ENCODE measurements around the gene PTMS.
A peak's percentile ranks its signal among the peaks of the same experiment; 100 is the strongest.

Gene PTMS

GRCh38 chr12:6750506-6750905 is 15.7 kb upstream of the PTMS start:
- TF ChIP-seq FOXM1 (IDR thresholded peaks at IDR 0.05; ENCODE audit: borderline replicate concordance), result no peak
- TF ChIP-seq TARDBP (IDR thresholded peaks at IDR 0.05), result no peak
- TF ChIP-seq SP1 (IDR thresholded peaks at IDR 0.05), result no peak
- TF ChIP-seq LEF1 (IDR thresholded peaks at IDR 0.05; ENCODE audit: borderline replicate concordance), result no peak
- no peak for TF ChIP-seq PKNOX1 (IDR thresholded peaks at IDR 0.05)
- no peak for TF ChIP-seq L3MBTL2 (conservative IDR thresholded peaks at IDR 0.05)
- TF ChIP-seq ELF4 (IDR thresholded peaks at IDR 0.05), result no peak
- no peak for TF ChIP-seq FOXK2 (IDR thresholded peaks at IDR 0.05)
- no peak for TF ChIP-seq ARNT (IDR thresholded peaks at IDR 0.05)
- no peak for TF ChIP-seq HDGF (IDR thresholded peaks at IDR 0.05; ENCODE audit: borderline replicate concordance)
- TF ChIP-seq CTBP1 (IDR thresholded peaks at IDR 0.05; ENCODE audit: borderline replicate concordance), result no peak
- ChIA-PET POLR2A (interaction anchor here (4.5 to 6.1 kb wide), 2 partner anchors 17 to 102 kb away, joined by 51 to 148 read pairs; partner anchors contain the start of genes CDCA3, PTMS and USP5), CTCF (no interaction called here)
- no peak for DNase-seq (ENCODE audit: extremely low spot score)

- ChIA-PET POLR2A (interaction anchor here (0.8 to 6.1 kb wide), 28 partner anchors 11 to 281 kb away, joined by 3 to 148 read pairs (median 12); partner anchors contain the start of genes CD4, CDCA3, COPS7A and GPR162), CTCF (interaction anchor here (0.6 to 4.7 kb wide), 11 partner anchors 12 to 151 kb away, joined by 3 to 38 read pairs (median 5); partner anchors contain the start of genes COPS7A and PTMS)
- TF ChIP-seq CTBP1 (IDR thresholded peaks at IDR 0.05; ENCODE audit: borderline replicate concordance) (no peak), TARDBP (IDR thresholded peaks at IDR 0.05) (no peak)
- no peak for DNase-seq (ENCODE audit: extremely low spot score)
Observed at GRCh38 chr12:6751767-6752166, 14.4 kb upstream of the PTMS start.

GRCh38 chr12:6752167-6752920 is 13.8 kb upstream of the PTMS start:
- POLR2A ChIA-PET, result interaction anchor here (0.8 to 6.1 kb wide), 47 partner anchors 8 to 282 kb away, joined by 3 to 148 read pairs (median 7); partner anchors contain the start of genes CD4, CDCA3, COPS7A and GPR162

GRCh38 chr12:6752921-6753771 is 13.0 kb upstream of the PTMS start, which contains the start of gene MLF2:
MLF2 (minus strand) TSS chr12:6753141; CDS start chr12:6752334, 807 bp downstream.
- TF ChIP-seq SP1 (IDR thresholded peaks at IDR 0.05), result no peak
- TF ChIP-seq PKNOX1 (IDR thresholded peaks at IDR 0.05), result peak; percentile 81
- no peak for TF ChIP-seq TARDBP (IDR thresholded peaks at IDR 0.05)
- DNase-seq (ENCODE audit: extremely low spot score), result peak; percentile 98
- POLR2A ChIA-PET, result interaction anchor here (0.9 to 6.1 kb wide), 48 partner anchors 9 to 282 kb away, joined by 3 to 148 read pairs (median 7); partner anchors contain the start of genes C12orf57, CD4, CDCA3 and COPS7A
- CTCF ChIA-PET, result interaction anchor here (0.6 to 4.7 kb wide), 33 partner anchors 9 to 272 kb away, joined by 3 to 38 read pairs (median 5); partner anchors contain the start of genes CDCA3, COPS7A, GPR162 and LAG3

More at GRCh38 chr12:6752167-6752920, 13.8 kb upstream of the PTMS start:
- DNase-seq (ENCODE audit: extremely low spot score), result peak; percentile 55
- TF ChIP-seq CTBP1 (IDR thresholded peaks at IDR 0.05; ENCODE audit: borderline replicate concordance), result no peak
- TF ChIP-seq SP1 (IDR thresholded peaks at IDR 0.05), result no peak
- TF ChIP-seq FOXK2 (IDR thresholded peaks at IDR 0.05), result no peak
- TF ChIP-seq TARDBP (IDR thresholded peaks at IDR 0.05), result no peak
- TF ChIP-seq HDGF (IDR thresholded peaks at IDR 0.05; ENCODE audit: borderline replicate concordance), result no peak
- no peak for TF ChIP-seq ARNT (IDR thresholded peaks at IDR 0.05)
- TF ChIP-seq FOXM1 (IDR thresholded peaks at IDR 0.05; ENCODE audit: borderline replicate concordance), result no peak
- no peak for TF ChIP-seq L3MBTL2 (conservative IDR thresholded peaks at IDR 0.05)
- TF ChIP-seq NFRKB (IDR thresholded peaks at IDR 0.05), result no peak
- TF ChIP-seq ELF4 (IDR thresholded peaks at IDR 0.05), result no peak
- no peak for TF ChIP-seq SUZ12 (IDR thresholded peaks at IDR 0.05)
- TF ChIP-seq FOXA1 (IDR thresholded peaks at IDR 0.05), result no peak
- no peak for TF ChIP-seq ZNF384 (IDR thresholded peaks at IDR 0.05)
- TF ChIP-seq BHLHE40 (IDR thresholded peaks at IDR 0.05; ENCODE audit: borderline replicate concordance), result no peak
- no peak for TF ChIP-seq LEF1 (IDR thresholded peaks at IDR 0.05; ENCODE audit: borderline replicate concordance)
- TF ChIP-seq PKNOX1 (IDR thresholded peaks at IDR 0.05), result no peak
- CTCF ChIA-PET, result interaction anchor here (0.6 to 4.7 kb wide), 25 partner anchors 9 to 181 kb away, joined by 3 to 38 read pairs (median 5); partner anchors contain the start of genes CDCA3, COPS7A, LAG3 and PTMS

DNA sequence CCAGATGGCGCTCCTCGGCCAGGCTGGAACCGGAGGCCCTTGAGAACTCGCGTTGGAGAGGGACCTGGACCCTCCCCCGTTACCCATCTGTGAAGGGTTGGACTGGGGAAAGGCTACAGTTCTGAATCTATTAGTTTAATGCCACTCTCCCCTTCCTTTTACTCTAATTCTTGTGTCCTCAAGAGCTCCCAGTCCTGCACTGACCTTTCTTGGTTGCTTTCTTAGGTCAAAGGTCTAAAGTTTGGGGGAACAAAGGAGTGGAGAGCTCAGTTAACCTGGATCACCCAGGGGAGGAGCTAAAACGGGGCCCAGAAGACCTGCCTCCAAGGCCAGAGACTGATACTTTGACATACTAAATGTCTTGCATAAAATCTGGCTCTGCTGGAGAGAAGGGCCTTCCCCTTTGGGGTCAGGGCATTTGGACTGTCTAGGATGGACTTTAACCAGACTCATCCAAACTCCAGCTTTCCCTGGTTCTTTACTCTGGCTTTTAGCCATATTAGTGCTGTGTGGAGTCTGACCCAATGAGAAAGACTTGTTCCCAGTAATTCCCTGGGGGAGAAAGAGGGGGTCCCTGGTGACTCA is 12.3 kb upstream of the PTMS start:
- POLR2A ChIA-PET, result interaction anchor here (0.9 to 6.1 kb wide), 38 partner anchors 8 to 283 kb away, joined by 3 to 148 read pairs (median 8); partner anchors contain the start of genes C12orf57, CD4, CDCA3 and COPS7A
- no peak for DNase-seq (ENCODE audit: extremely low spot score)
- CTCF ChIA-PET, result interaction anchor here (0.6 to 4.7 kb wide), 23 partner anchors 8 to 271 kb away, joined by 3 to 38 read pairs (median 5); partner anchors contain the start of genes CDCA3, GPR162, LAG3 and PTMS
- TF ChIP-seq PKNOX1 (IDR thresholded peaks at IDR 0.05), result no peak
- TF ChIP-seq ELF4 (IDR thresholded peaks at IDR 0.05), result no peak
- TF ChIP-seq BHLHE40 (IDR thresholded peaks at IDR 0.05; ENCODE audit: borderline replicate concordance), result no peak
- no peak for TF ChIP-seq HDGF (IDR thresholded peaks at IDR 0.05; ENCODE audit: borderline replicate concordance)
- no peak for TF ChIP-seq TARDBP (IDR thresholded peaks at IDR 0.05)
- no peak for TF ChIP-seq NFRKB (IDR thresholded peaks at IDR 0.05)
- no peak for TF ChIP-seq FOXA1 (IDR thresholded peaks at IDR 0.05)
- no peak for TF ChIP-seq LEF1 (IDR thresholded peaks at IDR 0.05; ENCODE audit: borderline replicate concordance)
- no peak for TF ChIP-seq SP1 (IDR thresholded peaks at IDR 0.05)
- no peak for TF ChIP-seq L3MBTL2 (conservative IDR thresholded peaks at IDR 0.05)
- TF ChIP-seq CTBP1 (IDR thresholded peaks at IDR 0.05; ENCODE audit: borderline replicate concordance), result no peak
- no peak for TF ChIP-seq FOXK2 (IDR thresholded peaks at IDR 0.05)
- TF ChIP-seq FOXM1 (IDR thresholded peaks at IDR 0.05; ENCODE audit: borderline replicate concordance), result no peak
- TF ChIP-seq SUZ12 (IDR thresholded peaks at IDR 0.05), result no peak
- TF ChIP-seq ZNF384 (IDR thresholded peaks at IDR 0.05), result no peak
- no peak for TF ChIP-seq ARNT (IDR thresholded peaks at IDR 0.05)

All from HEK293T (cell line).